Vagina (tissue), 2 donors: ENCODE measurements around the gene CLCNKA. TPM values are rescaled to one million over a fixed set of nuclear protein-coding genes. Genes with fewer than 3 reads are reported as not detected.
A peak's percentile ranks its signal among the peaks of the same experiment; 100 is the strongest.
"Not testable (repeated sequence)": the region's sequence is repeated elsewhere in the genome, so short reads cannot be mapped to it uniquely, and the experiment has no call there.

ENCODE experiments used
- DNase-seq, 2 donors: peaks; one replicate each; pipeline ENCODE4 v3.0.0-alpha.2; 2017; ENCODE audit errors: extremely low spot score in 2 of 2
- H3K27ac ChIP-seq: fragments of 200-600 bp; sonication (generic); one replicate; pipeline ENCODE4 v1.5.1; 2019
- H3K27me3 ChIP-seq: fragments of 200-600 bp; sonication (generic); one replicate; pipeline ENCODE4 v1.5.1; 2019
- H3K36me3 ChIP-seq, 2 donors: fragments of 200-600 bp; sonication (generic); one replicate each; pipeline ENCODE4 v1.5.1; 2017 to 2019
- H3K4me1 ChIP-seq: fragments of 200-600 bp; sonication (generic); one replicate; pipeline ENCODE4 v1.5.1; 2019
- H3K4me3 ChIP-seq, 2 donors: fragments of 200-600 bp; sonication (generic); 1 replicate in 1 of 2; 2 replicates in 1 of 2; pipeline ENCODE4 v1.5.1; 2016 to 2019
- H3K9me3 ChIP-seq: fragments of 200-600 bp; sonication (generic); one replicate; pipeline ENCODE4 v1.5.1; 2019
- POLR2A ChIP-seq, 2 donors: fragments of 450-650 bp; IDR thresholded peaks; one replicate each; pipeline ENCODE4 v1.6.1; 2017; ENCODE audit warnings: antibody characterized with exemption in 2 of 2, mild to moderate bottlenecking in 2 of 2, moderate library complexity in 2 of 2
- POLR2AphosphoS5 ChIP-seq, 2 donors: sonication (generic); formaldehyde crosslinking; IDR thresholded peaks; one replicate each; pipeline ENCODE4 v1.9.0; 2017; ENCODE audit warnings: antibody characterized with exemption in 2 of 2, mild to moderate bottlenecking in 2 of 2, low read depth in 1 of 2; ENCODE audit not compliant: insufficient read depth in 1 of 2
- intact Hi-C: fragments of 100-400 bp; cut with DNase I; formaldehyde crosslinking; loops from one replicate; pipeline ENCODE4 v1.15.1; 2023
- total RNA-seq: library from RNA; depleted of rRNA; stranded (reverse); fragments of >200 nt; gene quantifications from one replicate; pipeline ENCODE4 v1.2.3, GENCODE V29; 2016
- TF ChIP-seq, protein P1 (sequence below), 3 experiments: fragments of 450-650 bp in 2 of 3; fragments of 200-600 bp in 1 of 3; sonication (generic) in 1 of 3; IDR thresholded peaks; one replicate each; pipeline ENCODE4 v1.5.1; 2017 to 2019; ENCODE audit warnings: antibody characterized with exemption in 3 of 3, mild to moderate bottlenecking in 2 of 3, moderate library complexity in 2 of 3

The CLCNKA gene
- total RNA-seq, 1 donor from 2014 or later = 0.25 TPM

DNA sequence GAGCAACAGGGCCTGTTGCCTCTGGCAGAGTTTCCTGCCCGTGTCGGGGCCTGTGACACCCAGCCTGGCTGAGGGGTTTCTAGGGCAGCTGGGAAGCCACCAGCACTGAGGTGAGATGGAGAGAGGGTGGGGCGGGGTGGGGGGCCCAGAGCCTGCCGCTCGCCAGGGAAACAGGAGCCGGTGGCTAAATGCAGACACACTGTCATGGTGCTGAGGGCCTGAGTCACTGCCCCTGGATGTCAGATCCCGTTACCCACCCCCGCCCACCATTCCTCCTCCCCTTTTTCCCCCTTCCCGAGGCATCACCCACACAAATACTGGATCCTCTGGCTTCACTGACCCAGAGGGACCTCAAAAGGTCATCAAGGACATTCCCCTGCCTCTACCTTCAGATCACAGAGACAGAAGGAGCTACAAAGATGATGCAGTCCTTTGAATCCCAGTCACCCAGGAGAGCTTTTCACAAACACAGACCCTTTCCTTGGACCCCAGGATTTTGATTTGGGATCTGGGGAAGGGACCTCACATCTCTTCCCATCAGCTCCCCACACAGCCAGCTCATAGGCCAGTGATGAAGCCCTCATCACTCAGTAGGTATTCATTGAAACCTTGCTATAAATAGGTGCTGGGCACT, 2.1 kb upstream of the CLCNKA start:
- intact Hi-C loops = no loop called here
- TF ChIP-seq, protein P1, sequence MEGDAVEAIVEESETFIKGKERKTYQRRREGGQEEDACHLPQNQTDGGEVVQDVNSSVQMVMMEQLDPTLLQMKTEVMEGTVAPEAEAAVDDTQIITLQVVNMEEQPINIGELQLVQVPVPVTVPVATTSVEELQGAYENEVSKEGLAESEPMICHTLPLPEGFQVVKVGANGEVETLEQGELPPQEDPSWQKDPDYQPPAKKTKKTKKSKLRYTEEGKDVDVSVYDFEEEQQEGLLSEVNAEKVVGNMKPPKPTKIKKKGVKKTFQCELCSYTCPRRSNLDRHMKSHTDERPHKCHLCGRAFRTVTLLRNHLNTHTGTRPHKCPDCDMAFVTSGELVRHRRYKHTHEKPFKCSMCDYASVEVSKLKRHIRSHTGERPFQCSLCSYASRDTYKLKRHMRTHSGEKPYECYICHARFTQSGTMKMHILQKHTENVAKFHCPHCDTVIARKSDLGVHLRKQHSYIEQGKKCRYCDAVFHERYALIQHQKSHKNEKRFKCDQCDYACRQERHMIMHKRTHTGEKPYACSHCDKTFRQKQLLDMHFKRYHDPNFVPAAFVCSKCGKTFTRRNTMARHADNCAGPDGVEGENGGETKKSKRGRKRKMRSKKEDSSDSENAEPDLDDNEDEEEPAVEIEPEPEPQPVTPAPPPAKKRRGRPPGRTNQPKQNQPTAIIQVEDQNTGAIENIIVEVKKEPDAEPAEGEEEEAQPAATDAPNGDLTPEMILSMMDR (IDR thresholded peaks at IDR 0.05) = no peak
- no peak for TF ChIP-seq POLR2AphosphoS5 (IDR thresholded peaks at IDR 0.05; ENCODE audit: insufficient read depth in 1 of 2, low read depth in 1 of 2)
- no peak for TF ChIP-seq POLR2A (IDR thresholded peaks at IDR 0.05)
- Histone ChIP-seq H3K27ac (peak overlapping the region; percentile 94), H3K4me3 (no peak overlapping the region), H3K4me1 (peaks cover 43% of the 10 kb centered on the region), H3K27me3 (no peaks in the 10 kb centered on the region), H3K36me3 (no peaks in the 10 kb centered on the region), H3K9me3 (no peaks in the 10 kb centered on the region)
- no peak for DNase-seq

DNA sequence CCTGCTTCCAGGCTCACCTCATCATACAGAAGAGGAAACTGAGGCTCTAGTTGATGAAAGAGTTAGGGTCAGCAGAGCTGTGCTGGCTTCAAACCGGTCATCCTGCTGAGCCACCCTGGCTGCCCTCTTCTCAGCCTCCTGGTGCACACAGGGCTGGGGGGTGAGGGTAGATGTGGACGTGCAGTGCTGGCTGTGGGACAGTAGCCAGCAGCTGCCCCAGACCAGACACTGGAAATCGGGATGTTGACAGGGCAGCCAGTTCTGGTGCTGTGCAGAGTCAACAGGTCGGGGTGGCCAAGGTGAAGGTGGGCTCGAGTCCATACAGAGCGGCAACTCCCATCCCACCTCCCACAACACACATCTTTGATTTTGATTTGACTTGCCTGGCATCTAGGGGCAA, 1.5 kb upstream of the CLCNKA start:
- no peaks in the 10 kb centered on the region for H3K9me3 ChIP-seq
- TF ChIP-seq, protein P1 (IDR thresholded peaks at IDR 0.05) = no peak
- no peak for TF ChIP-seq POLR2A (IDR thresholded peaks at IDR 0.05)
- no peak for TF ChIP-seq POLR2AphosphoS5 (IDR thresholded peaks at IDR 0.05; ENCODE audit: insufficient read depth in 1 of 2, low read depth in 1 of 2)
- no peak overlapping the region for H3K4me3 ChIP-seq
- no peaks in the 10 kb centered on the region for H3K36me3 ChIP-seq
- peak overlapping the region; percentile 94 for H3K27ac ChIP-seq
- H3K4me1 ChIP-seq = peaks cover 38% of the 10 kb centered on the region
- DNase-seq = no peak
- no peaks in the 10 kb centered on the region for H3K27me3 ChIP-seq
- intact Hi-C loops = no loop called here

DNA sequence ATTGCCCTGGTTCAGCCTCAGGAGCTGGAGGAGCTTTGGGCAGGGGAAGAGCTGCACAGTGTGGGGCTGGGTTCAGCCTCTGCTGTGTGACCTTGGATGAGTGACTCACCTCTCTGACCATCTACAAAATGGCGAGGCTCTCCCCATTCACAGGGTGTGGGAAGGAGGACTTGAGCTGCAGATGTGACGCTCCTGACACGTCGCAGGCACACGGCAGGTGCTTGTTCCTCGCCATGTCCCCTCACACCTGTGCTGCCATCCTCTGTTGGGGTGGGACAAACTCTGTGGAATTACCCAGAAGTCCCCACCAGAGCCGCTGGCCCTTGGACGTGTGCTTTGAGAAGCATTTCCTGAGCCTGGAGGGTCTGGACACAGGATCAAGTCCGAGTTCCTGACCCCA, 958 bp upstream of the CLCNKA start:
- peak overlapping the region; percentile 94 for H3K27ac ChIP-seq
- H3K36me3 ChIP-seq, intact Hi-C loops, H3K27me3 ChIP-seq, DNase-seq, H3K9me3 ChIP-seq, H3K4me3 ChIP-seq: not testable (repeated sequence)
- peaks cover 32% of the 10 kb centered on the region for H3K4me1 ChIP-seq

DNA sequence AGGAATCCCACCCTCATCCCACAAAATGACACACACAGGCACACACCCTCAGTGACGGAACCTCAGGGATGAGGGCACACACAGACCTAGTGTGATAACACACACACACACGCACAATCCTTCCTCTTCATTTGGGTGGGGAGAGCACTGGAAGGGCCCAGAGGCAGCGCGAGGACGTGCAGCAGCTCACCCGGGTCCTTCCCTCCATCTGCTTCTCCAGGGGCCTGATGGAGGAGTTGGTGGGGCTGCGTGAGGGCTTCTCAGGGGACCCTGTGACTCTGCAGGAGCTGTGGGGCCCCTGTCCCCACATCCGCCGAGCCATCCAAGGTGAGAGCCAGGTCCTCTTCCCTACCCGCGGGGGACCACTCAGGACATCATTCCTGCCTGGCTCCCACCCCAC, 557 bp downstream of the CLCNKA start:
- H3K27ac ChIP-seq = no peak overlapping the region
- TF ChIP-seq POLR2AphosphoS5 (IDR thresholded peaks at IDR 0.05; ENCODE audit: insufficient read depth in 1 of 2, low read depth in 1 of 2) (no peak), POLR2A (IDR thresholded peaks at IDR 0.05) (no peak)
- TF ChIP-seq, protein P1 (IDR thresholded peaks at IDR 0.05) = no peak
- H3K27me3 ChIP-seq = no peaks in the 10 kb centered on the region
- H3K9me3 ChIP-seq = no peaks in the 10 kb centered on the region
- intact Hi-C loops = no loop called here
- H3K4me1 ChIP-seq = peaks cover 32% of the 10 kb centered on the region
- H3K4me3 ChIP-seq = no peak overlapping the region
- DNase-seq = no peak
- no peaks in the 10 kb centered on the region for H3K36me3 ChIP-seq

DNA sequence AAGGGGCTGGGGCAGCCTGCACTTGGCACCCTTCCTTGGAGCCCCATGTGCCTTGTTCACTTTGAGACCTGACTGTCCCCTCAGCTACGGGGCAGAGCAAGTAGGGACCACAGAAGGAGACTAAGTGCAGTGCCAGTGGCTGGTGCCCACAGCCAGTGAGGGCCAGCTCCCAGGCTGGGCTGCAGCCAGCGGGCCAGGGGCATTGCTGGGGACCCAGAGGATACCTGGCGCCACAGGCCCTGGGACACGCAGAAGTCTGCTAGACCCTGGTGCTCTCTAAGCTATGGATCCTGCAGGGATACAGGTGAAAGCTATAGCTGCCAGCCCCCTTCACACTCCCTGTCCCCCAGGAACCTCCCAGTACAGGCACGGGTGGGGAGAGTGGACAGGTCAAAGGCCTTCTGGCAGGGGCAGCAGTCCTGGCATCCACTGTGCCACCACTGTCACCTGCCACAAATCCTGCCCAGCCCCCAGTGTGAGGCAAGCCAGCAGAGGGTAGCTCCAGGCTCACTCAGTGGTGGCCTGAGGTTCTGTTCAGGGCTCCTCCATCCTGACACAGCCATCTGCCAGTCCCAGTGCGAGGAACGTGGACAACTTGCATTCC, 1.3 kb downstream of the CLCNKA start:
- Histone ChIP-seq H3K4me3 (no peak overlapping the region), H3K9me3 (no peaks in the 10 kb centered on the region), H3K36me3 (no peaks in the 10 kb centered on the region), H3K27me3 (no peaks in the 10 kb centered on the region), H3K27ac (no peak overlapping the region), H3K4me1 (peaks cover 26% of the 10 kb centered on the region)
- intact Hi-C loops = no loop called here
- TF ChIP-seq POLR2A (IDR thresholded peaks at IDR 0.05) = no peak
- no peak for TF ChIP-seq POLR2AphosphoS5 (IDR thresholded peaks at IDR 0.05; ENCODE audit: insufficient read depth in 1 of 2, low read depth in 1 of 2)
- TF ChIP-seq, protein P1 (IDR thresholded peaks at IDR 0.05) = no peak
- DNase-seq = no peak

DNA sequence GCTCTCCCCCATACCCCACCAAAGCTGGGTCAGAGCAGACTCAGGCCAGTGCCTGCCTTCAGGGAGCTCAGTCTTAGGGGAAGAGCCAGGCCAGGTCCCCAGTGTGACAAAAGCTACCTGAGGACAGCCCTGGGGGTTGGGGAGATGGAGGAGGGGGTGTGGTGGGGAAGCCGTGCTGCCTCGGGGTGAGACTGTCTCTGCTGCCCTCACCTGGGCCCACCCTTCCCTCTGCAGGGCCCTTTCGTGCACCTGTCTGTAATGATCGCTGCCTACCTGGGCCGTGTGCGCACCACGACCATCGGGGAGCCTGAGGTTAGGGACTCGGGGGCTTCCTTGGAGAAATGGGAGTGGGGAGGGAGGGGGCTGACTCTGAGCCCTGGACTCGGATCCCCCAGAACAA, 4.5 kb downstream of the CLCNKA start:
- H3K27me3 ChIP-seq, H3K4me3 ChIP-seq, DNase-seq, H3K36me3 ChIP-seq, H3K9me3 ChIP-seq, H3K27ac ChIP-seq, intact Hi-C loops: not testable (repeated sequence)
- peaks cover 11% of the 10 kb centered on the region for H3K4me1 ChIP-seq
